Measurements from ENCODE around the gene UCN2.

DNA sequence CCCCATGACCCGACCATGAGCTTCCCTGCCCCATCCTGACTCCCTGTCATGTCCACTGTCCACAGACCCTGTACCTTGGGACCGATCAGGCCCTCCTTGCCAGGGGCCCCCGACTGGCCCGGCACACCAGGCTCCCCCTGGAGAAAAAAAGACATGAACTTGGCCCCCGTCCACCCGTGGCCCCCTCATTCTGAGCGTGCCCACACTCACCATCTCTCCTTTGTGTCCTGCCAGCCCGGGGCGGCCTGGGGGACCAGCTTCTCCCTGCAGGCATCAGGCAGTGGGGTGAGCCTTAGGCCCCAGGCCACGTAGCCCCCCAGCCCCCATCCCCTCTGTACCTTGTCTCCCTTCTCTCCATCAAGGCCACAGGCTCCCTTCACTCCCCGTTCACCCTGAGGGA is 3.9 kb upstream of the UCN2 start:
- TF ChIP-seq POLR2A (IDR thresholded peaks at IDR 0.05; ENCODE audit: low read depth, low read length): no peak
- no peak for TF ChIP-seq POLR2AphosphoS5 (IDR thresholded peaks at IDR 0.05; ENCODE audit: low read depth, low read length)
- no peak for TF ChIP-seq TAF1 (IDR thresholded peaks at IDR 0.05; ENCODE audit: low read depth, low read length)
- no peak for TF ChIP-seq SPI1 (IDR thresholded peaks at IDR 0.05; ENCODE audit: low read depth, low read length)

All from GM12891 (cell line).